Activated naive CD4-positive, alpha-beta T cell treated with anti-CD3 and anti-CD28 coated beads, Interleukin-2, amount 50 U/mL, for 24 hours (primary cell): ENCODE data around the gene LCP2.
A peak's percentile ranks its signal among the peaks of the same experiment; 100 is the strongest.

Experiments used
- H3K27ac Mint-ChIP-seq: one replicate; pipeline ENCODE4 v1.8.0; 2021; ENCODE audit warnings: mild to moderate bottlenecking, mixed read lengths
- H3K27me3 Mint-ChIP-seq: one replicate; pipeline ENCODE4 v1.8.0; 2021; ENCODE audit warnings: mixed read lengths
- H3K36me3 Mint-ChIP-seq: one replicate; pipeline ENCODE4 v1.8.0; 2021; ENCODE audit warnings: mixed read lengths
- H3K4me1 Mint-ChIP-seq: one replicate; pipeline ENCODE4 v1.8.0; 2021; ENCODE audit warnings: mixed read lengths
- H3K4me3 Mint-ChIP-seq: one replicate; pipeline ENCODE4 v1.8.0; 2021; ENCODE audit warnings: mild to moderate bottlenecking, mixed read lengths
- H3K9me3 Mint-ChIP-seq: one replicate; pipeline ENCODE4 v1.8.0; 2021; ENCODE audit warnings: mixed read lengths

The LCP2 gene

GRCh38 chr5:170307575-170308465 is 10.2 kb upstream of the LCP2 start:
- peaks cover 4% of the 10 kb centered on the region for H3K36me3 Mint-ChIP-seq
- H3K9me3 Mint-ChIP-seq: no peaks in the 10 kb centered on the region
- peaks cover 88% of the 10 kb centered on the region for H3K4me1 Mint-ChIP-seq
- H3K27me3 Mint-ChIP-seq: no peaks in the 10 kb centered on the region
- H3K4me3 Mint-ChIP-seq: no peak overlapping the region
- no peak overlapping the region for H3K27ac Mint-ChIP-seq

- Mint-ChIP-seq H3K4me1 (peaks cover 85% of the 10 kb centered on the region), H3K36me3 (peaks cover 2% of the 10 kb centered on the region), H3K9me3 (no peaks in the 10 kb centered on the region), H3K4me3 (no peak overlapping the region), H3K27ac (peak overlapping the region; percentile 85), H3K27me3 (no peaks in the 10 kb centered on the region)
Measured at GRCh38 chr5:170306381-170306831, 8.8 kb upstream of the LCP2 start.

GRCh38 chr5:170305646-170306025 is 8.1 kb upstream of the LCP2 start:
- Mint-ChIP-seq H3K27ac (peak overlapping the region; percentile 85), H3K4me1 (peaks cover 84% of the 10 kb centered on the region), H3K4me3 (no peak overlapping the region), H3K36me3 (peaks cover 2% of the 10 kb centered on the region), H3K9me3 (no peaks in the 10 kb centered on the region), H3K27me3 (no peaks in the 10 kb centered on the region)

GRCh38 chr5:170305016-170305645 is 7.6 kb upstream of the LCP2 start:
- H3K4me1 Mint-ChIP-seq: peaks cover 83% of the 10 kb centered on the region
- peak overlapping the region; percentile 65 for H3K27ac Mint-ChIP-seq
- H3K27me3 Mint-ChIP-seq: no peaks in the 10 kb centered on the region
- peaks cover 2% of the 10 kb centered on the region for H3K36me3 Mint-ChIP-seq
- no peaks in the 10 kb centered on the region for H3K9me3 Mint-ChIP-seq
- no peak overlapping the region for H3K4me3 Mint-ChIP-seq

- Mint-ChIP-seq H3K4me1 (peaks cover 83% of the 10 kb centered on the region), H3K9me3 (no peaks in the 10 kb centered on the region), H3K36me3 (no peaks in the 10 kb centered on the region), H3K4me3 (peak overlapping the region; percentile 92), H3K27ac (peak overlapping the region; percentile 97), H3K27me3 (no peaks in the 10 kb centered on the region)
Measured at GRCh38 chr5:170303549-170303948, 6.0 kb upstream of the LCP2 start.

- peak overlapping the region; percentile 97 for H3K27ac Mint-ChIP-seq
- H3K4me3 Mint-ChIP-seq: peak overlapping the region; percentile 92
- H3K9me3 Mint-ChIP-seq: no peaks in the 10 kb centered on the region
- no peaks in the 10 kb centered on the region for H3K36me3 Mint-ChIP-seq
- H3K27me3 Mint-ChIP-seq: no peaks in the 10 kb centered on the region
- H3K4me1 Mint-ChIP-seq: peaks cover 85% of the 10 kb centered on the region
Measured at GRCh38 chr5:170302653-170303501, 5.3 kb upstream of the LCP2 start.

GRCh38 chr5:170301981-170302652 is 4.5 kb upstream of the LCP2 start:
- peak overlapping the region; percentile 81 for H3K27ac Mint-ChIP-seq
- H3K27me3 Mint-ChIP-seq: no peaks in the 10 kb centered on the region
- no peaks in the 10 kb centered on the region for H3K36me3 Mint-ChIP-seq
- H3K4me3 Mint-ChIP-seq: peak overlapping the region; percentile 92
- no peaks in the 10 kb centered on the region for H3K9me3 Mint-ChIP-seq
- H3K4me1 Mint-ChIP-seq: peaks cover 82% of the 10 kb centered on the region

- Mint-ChIP-seq H3K9me3 (no peaks in the 10 kb centered on the region), H3K4me3 (no peak overlapping the region), H3K4me1 (peaks cover 73% of the 10 kb centered on the region), H3K36me3 (no peaks in the 10 kb centered on the region), H3K27ac (peak overlapping the region; percentile 91), H3K27me3 (no peaks in the 10 kb centered on the region)
Measured at GRCh38 chr5:170301149-170301548, 3.6 kb upstream of the LCP2 start.

- no peak overlapping the region for H3K4me3 Mint-ChIP-seq
- no peaks in the 10 kb centered on the region for H3K36me3 Mint-ChIP-seq
- no peaks in the 10 kb centered on the region for H3K27me3 Mint-ChIP-seq
- H3K4me1 Mint-ChIP-seq: peaks cover 69% of the 10 kb centered on the region
- peak overlapping the region; percentile 94 for H3K27ac Mint-ChIP-seq
- no peaks in the 10 kb centered on the region for H3K9me3 Mint-ChIP-seq
Measured at GRCh38 chr5:170300361-170301013, 2.9 kb upstream of the LCP2 start.

- peak overlapping the region; percentile 99 for H3K27ac Mint-ChIP-seq
- H3K4me3 Mint-ChIP-seq: peak overlapping the region; percentile 100
- no peaks in the 10 kb centered on the region for H3K27me3 Mint-ChIP-seq
- H3K36me3 Mint-ChIP-seq: peaks cover 13% of the 10 kb centered on the region
- no peaks in the 10 kb centered on the region for H3K9me3 Mint-ChIP-seq
- peaks cover 68% of the 10 kb centered on the region for H3K4me1 Mint-ChIP-seq
Measured at GRCh38 chr5:170296935-170297588, 515 bp downstream of the LCP2 start.

- no peaks in the 10 kb centered on the region for H3K27me3 Mint-ChIP-seq
Measured at GRCh38 chr5:170296036-170296934, 1.3 kb downstream of the LCP2 start.

GRCh38 chr5:170294556-170294955 is 3.0 kb downstream of the LCP2 start:
- Mint-ChIP-seq H3K36me3 (peaks cover 30% of the 10 kb centered on the region), H3K27me3 (no peaks in the 10 kb centered on the region), H3K4me1 (peaks cover 72% of the 10 kb centered on the region), H3K9me3 (no peaks in the 10 kb centered on the region), H3K4me3 (peak overlapping the region; percentile 100), H3K27ac (peak overlapping the region; percentile 99)

More at GRCh38 chr5:170296036-170296934, 1.3 kb downstream of the LCP2 start:
- Mint-ChIP-seq H3K4me3 (peak overlapping the region; percentile 100), H3K36me3 (peaks cover 21% of the 10 kb centered on the region), H3K4me1 (peaks cover 70% of the 10 kb centered on the region), H3K27ac (peak overlapping the region; percentile 99), H3K9me3 (no peaks in the 10 kb centered on the region)

GRCh38 chr5:170294057-170294456 is 3.5 kb downstream of the LCP2 start:
- Mint-ChIP-seq H3K36me3 (peaks cover 35% of the 10 kb centered on the region), H3K4me3 (peak overlapping the region; percentile 100), H3K27me3 (no peaks in the 10 kb centered on the region), H3K4me1 (peaks cover 72% of the 10 kb centered on the region), H3K9me3 (no peaks in the 10 kb centered on the region), H3K27ac (peak overlapping the region; percentile 99)
